OCI-M2 (cell line): ENCODE data around the gene YIPF5.

ENCODE experiments used
- DNase-seq: peaks from one replicate; lab custom pipeline; 2025; ENCODE audit not compliant: unreplicated experiment; lab: John Stamatoyannopoulos, UW

YIPF5 gene

GRCh38 chr5:144128844-144129243 lies 41.6 kb downstream of the YIPF5 start:
- no peak for DNase-seq

GRCh38 chr5:144126707-144127106 lies 43.8 kb downstream of the YIPF5 start:
- DNase-seq: no peak

- DNase-seq: no peak
These were observed 45.2 kb downstream of the YIPF5 start for GRCh38 chr5:144125163-144125726.

- no peak for DNase-seq
These were observed 47.8 kb downstream of the YIPF5 start for GRCh38 chr5:144122641-144123040.

GRCh38 chr5:144122081-144122480 lies 48.4 kb downstream of the YIPF5 start:
- no peak for DNase-seq

GRCh38 chr5:144121577-144121976 lies 48.9 kb downstream of the YIPF5 start:
- DNase-seq: no peak

GRCh38 chr5:144120661-144121180 lies 49.7 kb downstream of the YIPF5 start:
- no peak for DNase-seq

- DNase-seq: no peak
These were observed 53.0 kb downstream of the YIPF5 start for GRCh38 chr5:144117412-144117811.

GRCh38 chr5:144114571-144114970 lies 55.9 kb downstream of the YIPF5 start:
- DNase-seq: no peak
